Right ventricle myocardium inferior (tissue), 1 donor: ENCODE measurements around the gene MAML1. TPM values are rescaled to one million over a fixed set of nuclear protein-coding genes. Genes with fewer than 3 reads are reported as not detected.
A peak's percentile ranks its signal among the peaks of the same experiment; 100 is the strongest.

Experiments
- ATAC-seq: fragments of 200-7000 bp; cut with Tn5 transposase; one replicate; pipeline ENCODE4 v1.9.1; 2020; ENCODE audit warnings: mild to moderate bottlenecking, moderate library complexity
- DNase-seq: peaks from one replicate; pipeline ENCODE4 v3.0.0; 2021; ENCODE audit errors: missing footprints
- intact Hi-C: fragments of 100-400 bp; cut with DNase I; formaldehyde crosslinking; loops from one replicate; pipeline ENCODE4 v1.11.0; 2022
- total RNA-seq: library from RNA; stranded (reverse); fragmentation: NEBNext Ultra II Directional; extraction: Animal tissue kit (Norgen Biotek cat#: 25700); gene quantifications from one replicate; pipeline ENCODE4 v1.2.1, GENCODE V29; 2021
- donor health status: DM: no; HTN: yes; CAD: no; lungs with severe emphysema.

Gene MAML1
- total RNA-seq, 1 donor from 2014 or later, result 11.1 TPM

DNA sequence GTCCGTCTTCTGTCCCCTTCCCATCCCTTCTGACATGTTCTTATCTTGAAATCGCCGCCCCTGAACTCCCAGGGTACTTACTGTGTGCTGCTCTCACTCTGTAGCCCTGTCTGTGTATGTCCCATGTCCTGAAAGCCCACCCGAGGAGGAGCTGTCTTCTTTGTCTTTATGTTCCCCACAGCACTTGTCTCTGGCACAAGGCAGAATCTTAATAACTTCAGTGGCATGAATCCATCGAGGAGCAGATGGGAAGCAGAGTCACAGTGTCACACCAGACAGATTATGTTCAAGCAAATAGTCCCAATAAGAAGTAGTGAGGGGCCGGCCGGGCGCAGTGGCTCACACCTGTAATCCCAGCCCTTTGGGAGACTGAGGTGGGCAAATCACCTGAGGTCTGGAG is 31.4 kb downstream of the MAML1 start:
- DNase-seq, result no peak
- ATAC-seq, result no peak
- intact Hi-C loops, result loop anchor here (5.0 kb wide), 1 partner anchor 143 kb away; the partner anchor contains the start of gene TBC1D9B

DNA sequence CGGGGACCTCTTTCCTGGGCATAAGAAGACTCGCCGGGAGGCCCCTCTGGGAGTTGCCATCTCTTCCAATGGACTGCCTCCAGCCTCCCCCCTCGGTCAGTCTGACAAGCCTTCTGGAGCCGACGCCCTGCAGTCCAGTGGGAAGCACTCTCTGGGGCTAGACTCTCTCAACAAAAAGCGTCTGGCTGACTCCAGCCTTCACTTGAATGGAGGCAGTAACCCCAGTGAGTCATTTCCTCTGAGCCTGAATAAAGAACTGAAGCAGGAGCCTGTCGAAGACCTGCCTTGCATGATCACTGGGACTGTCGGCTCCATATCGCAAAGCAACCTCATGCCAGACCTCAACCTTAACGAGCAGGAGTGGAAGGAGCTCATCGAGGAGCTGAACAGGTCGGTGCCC is 32.8 kb downstream of the MAML1 start:
- intact Hi-C loops, result no loop called here
- DNase-seq (peak; percentile 81), ATAC-seq (peak; percentile 75)

DNA sequence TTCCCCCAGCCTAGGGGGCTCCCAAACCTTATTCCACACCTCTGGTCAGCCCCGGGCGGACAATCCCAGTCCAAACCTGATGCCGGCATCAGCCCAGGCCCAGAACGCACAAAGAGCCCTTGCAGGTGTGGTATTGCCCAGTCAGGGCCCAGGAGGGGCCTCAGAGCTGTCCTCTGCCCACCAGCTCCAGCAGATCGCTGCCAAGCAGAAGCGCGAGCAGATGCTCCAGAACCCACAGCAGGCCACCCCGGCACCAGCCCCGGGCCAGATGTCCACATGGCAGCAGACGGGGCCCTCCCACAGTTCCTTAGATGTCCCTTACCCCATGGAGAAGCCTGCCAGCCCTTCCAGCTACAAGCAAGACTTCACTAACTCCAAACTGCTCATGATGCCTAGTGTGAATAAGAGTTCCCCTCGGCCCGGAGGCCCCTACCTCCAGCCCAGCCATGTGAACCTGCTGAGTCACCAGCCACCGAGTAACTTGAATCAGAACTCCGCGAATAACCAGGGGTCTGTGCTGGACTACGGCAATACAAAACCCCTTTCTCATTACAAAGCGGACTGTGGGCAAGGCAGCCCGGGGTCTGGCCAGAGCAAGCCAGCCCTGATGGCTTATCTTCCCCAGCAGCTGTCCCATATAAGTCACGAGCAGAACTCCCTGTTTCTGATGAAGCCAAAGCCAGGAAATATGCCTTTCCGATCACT is 33.6 kb downstream of the MAML1 start:
- ATAC-seq (no peak), DNase-seq (no peak)
- intact Hi-C loops, result no loop called here

DNA sequence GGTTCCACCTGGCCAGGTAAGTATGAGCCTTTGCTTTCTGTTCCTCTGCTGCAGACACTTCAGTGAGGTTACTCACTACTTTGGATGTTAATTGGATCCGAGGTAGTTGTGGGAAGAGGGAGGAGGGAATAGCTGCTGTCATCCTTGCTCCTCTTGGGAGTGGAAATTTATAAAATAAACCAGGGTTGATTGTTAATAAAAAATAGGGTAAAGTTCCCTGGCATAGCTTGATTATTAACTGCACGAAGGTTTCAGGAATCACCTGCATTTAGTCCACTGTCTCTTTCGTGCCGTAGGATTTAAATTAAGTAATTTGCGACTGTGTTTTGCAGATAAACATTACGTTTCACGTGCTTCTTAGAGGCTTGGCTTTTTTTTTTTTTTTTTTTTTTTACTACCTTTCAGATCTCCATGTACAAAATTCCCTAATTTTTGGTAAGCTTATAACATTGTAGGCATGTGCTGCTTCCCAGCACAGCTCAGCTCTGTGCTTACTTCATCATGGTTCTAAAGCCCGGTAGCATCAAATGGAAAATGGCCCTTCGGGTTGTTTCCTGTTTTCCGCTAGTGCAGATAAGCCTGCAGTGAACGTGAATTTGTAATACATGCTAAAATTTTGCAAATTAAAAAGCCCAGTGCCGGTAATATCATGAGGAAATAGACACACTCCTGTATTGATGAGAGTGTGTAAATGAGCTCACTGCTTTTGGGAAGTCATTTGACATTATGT is 34.3 kb downstream of the MAML1 start:
- DNase-seq (no peak), ATAC-seq (no peak)
- intact Hi-C loops, result no loop called here

DNA sequence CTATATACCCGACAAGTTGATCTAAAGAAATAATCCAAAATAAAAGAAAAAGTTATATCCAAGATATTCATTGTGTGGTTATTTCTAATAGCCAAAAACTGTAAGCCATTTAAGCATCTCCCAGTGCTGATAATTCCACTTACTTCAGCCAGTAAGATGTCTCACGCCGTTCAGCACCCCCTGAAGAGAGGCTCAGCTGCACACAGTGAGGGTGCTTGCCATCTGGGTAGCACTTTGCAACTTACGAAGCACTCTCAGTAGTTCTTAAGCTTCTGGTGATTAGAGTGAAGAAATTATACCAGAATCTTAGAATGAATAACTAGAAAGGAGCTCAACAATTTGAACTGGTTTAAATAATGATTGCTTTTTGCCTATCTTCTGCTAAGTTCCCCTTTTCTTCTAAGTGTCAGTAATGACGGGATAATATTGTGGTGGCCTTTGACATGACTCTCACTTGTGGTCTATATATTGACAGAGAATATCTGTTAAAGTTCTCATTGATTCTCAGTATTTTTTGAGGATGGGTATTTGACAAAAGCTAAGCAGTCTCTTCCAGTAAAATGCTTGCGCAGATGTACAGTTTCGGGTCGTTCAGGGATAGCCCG is 35.0 kb downstream of the MAML1 start:
- DNase-seq (no peak), ATAC-seq (no peak)
- intact Hi-C loops, result no loop called here

DNA sequence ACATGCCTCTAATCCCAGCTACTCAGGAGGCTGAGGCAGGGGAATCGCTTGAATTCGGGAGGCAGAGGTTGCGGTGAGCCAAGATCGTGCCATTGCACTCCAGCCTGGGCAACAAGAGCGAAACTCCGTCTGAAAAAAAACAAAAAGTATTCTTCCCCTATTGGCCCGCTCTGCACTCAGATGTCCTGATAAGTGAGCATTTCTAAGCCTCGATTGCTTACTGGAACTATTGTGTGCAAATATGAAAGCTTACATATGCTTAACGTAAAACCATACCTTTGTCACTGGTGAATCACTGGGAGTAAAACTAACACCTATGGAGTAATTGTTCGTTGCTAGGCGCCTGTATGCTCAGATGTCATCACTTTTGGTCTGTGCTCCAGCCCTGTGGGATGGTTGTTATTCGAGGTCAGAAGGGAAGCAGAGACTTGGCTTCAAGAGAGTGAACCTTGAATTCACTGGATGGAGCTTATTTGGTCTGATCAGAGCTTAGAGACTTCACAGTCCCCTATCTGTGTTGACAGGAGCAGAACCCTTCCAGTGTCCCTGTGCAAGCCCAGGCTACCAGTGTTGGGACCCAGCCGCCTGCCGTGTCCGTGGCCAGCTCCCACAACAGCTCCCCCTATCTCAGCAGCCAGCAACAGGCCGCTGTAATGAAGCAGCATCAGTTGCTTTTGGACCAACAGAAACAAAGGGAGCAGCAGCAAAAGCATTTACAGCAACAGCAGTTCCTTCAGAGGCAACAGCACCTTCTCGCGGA is 35.9 kb downstream of the MAML1 start:
- DNase-seq, result no peak
- ATAC-seq, result peak; percentile 40
- intact Hi-C loops, result no loop called here

DNA sequence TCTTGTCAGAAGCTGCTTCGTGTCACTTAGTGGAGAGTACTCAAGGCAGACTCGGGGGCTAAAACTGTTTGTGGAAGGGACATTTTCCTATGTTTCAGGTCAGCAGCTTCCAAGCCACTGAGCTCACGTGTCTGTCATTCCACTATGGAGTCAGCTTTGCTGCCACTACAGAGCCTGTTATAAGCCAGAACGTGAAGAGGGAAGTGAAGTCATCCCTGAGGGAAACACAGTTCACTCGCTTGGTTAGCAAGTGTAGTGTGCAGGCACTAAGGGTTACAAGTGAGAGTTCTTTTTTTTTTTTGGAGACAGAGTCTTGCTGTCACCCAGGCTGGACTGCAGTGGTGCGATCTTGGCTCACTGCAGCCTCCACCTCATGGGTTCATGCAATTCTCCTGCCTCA is 36.6 kb downstream of the MAML1 start:
- ATAC-seq, result no peak
- DNase-seq, result no peak
- intact Hi-C loops, result no loop called here

DNA sequence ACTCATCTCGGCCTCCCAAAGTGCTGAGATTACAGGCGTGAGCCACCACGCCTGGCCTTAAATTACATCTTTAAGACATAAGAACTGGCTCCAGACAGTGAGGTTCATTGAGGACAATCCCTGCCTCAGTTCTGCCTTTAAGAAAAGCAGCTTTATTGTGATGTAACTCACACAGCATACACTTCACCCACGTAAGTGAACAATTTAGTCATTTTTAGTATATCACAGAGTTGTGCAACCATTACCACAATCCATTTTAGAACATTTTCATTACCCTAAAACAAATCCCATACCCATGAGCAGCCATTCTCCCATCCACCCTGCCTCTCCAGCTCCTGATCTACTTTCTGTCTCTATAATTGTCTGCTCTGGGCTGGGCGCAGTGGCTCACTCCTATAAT is 37.2 kb downstream of the MAML1 start:
- DNase-seq (no peak), ATAC-seq (no peak)
- intact Hi-C loops, result no loop called here

DNA sequence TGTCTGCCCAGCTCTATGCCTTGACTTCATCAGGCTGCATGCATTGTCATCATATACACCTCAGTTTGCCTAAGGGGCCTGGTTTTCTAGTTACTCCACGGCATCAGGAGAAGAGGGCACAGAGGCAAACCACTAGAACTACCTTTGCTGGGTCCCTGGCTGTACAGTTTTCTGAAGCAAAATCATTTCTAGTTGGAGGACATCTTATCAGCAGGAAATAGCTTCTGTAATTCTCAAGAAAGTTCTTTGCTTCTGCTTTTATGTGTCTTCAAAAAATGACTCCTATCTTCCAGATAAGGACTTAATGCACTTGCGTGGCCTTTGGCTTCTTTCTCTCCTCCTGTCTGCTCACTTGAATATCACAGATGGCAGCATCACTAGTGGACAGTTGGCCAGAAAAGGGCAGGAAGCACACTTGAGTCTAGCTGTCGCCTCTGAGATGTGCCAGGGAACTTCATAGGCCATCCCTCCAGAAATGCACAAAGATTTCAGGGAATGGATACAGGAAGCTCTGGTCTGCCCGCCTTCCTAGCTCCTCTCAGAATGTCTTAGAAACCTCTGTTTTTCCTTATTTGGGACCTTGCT is 38.8 kb downstream of the MAML1 start:
- ATAC-seq (no peak), DNase-seq (no peak)
- intact Hi-C loops, result no loop called here

DNA sequence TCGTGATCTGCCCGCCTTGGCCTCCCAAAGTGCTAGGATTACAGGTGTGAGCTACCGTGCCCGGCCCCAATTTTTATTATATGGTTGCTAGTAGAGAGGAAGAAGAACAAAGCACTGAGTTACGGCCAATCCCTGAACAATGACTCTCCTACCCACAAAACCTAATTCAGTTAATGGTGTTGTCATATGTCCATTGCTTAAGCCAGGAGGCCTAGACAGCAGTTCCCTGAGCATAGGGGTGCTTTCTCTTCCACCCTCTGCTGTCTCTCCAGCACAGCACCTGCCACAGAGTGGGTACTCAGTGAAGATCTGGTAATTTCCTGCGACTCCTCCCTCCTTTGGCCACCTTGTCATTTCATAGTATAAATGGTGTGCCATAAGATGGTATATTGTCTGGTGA is 39.7 kb downstream of the MAML1 start:
- intact Hi-C loops, result no loop called here
- ATAC-seq, result no peak
- DNase-seq, result no peak

DNA sequence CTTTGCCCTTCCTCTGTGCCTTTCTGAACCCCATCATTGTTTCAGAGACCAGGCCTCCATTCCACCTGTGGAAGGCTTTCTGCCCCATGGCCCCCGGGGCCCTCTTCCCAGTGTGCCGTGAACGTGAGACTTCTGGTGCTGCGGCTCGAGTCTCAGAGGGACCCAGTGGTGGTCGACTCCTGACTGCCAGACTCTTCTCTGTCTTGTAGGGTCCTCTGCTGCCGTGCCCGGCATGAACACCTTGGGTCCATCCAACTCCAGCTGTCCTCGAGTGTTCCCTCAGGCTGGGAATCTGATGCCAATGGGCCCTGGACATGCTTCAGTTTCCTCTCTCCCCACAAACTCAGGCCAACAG is 41.0 kb downstream of the MAML1 start:
- DNase-seq (no peak), ATAC-seq (no peak)
- intact Hi-C loops, result no loop called here

DNA sequence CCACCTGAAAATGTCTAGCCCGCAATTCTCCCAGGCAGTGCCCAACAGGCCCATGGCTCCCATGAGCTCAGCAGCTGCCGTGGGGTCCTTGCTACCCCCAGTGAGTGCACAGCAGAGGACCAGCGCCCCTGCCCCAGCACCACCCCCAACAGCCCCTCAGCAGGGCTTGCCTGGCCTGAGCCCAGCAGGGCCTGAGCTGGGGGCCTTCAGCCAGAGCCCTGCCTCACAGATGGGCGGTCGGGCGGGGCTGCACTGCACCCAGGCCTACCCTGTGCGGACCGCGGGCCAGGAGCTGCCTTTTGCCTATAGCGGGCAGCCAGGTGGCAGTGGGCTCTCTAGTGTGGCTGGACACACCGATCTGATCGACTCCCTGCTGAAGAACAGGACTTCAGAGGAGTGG is 41.8 kb downstream of the MAML1 start:
- ATAC-seq (no peak), DNase-seq (no peak)
- intact Hi-C loops, result no loop called here

DNA sequence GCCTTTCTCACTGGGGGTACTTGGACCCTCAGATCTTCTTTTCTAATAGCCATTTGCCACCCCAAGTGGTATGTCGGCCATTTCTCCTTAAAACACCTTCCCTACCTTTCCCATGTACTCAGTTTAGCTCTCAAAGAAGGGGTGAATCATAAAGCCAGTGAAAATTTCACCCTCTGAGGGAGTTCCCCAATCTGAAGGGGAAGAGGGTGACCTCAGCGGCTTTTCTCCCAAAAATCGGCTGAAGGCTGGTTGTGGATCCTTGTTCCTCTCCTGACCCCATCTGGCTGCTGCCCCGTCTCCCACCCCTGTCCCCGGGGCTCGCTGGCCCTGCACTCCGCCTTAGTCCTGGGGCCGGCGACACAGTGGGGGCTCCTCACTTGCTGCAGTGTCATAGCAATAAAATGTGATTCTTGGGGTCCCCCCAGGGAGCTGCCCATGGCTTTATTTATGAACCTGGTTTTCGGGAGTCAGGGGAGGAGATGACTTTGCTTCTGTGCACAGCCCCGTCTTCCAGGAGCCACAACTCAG is 43.9 kb downstream of the MAML1 start:
- DNase-seq (no peak), ATAC-seq (no peak)

DNA sequence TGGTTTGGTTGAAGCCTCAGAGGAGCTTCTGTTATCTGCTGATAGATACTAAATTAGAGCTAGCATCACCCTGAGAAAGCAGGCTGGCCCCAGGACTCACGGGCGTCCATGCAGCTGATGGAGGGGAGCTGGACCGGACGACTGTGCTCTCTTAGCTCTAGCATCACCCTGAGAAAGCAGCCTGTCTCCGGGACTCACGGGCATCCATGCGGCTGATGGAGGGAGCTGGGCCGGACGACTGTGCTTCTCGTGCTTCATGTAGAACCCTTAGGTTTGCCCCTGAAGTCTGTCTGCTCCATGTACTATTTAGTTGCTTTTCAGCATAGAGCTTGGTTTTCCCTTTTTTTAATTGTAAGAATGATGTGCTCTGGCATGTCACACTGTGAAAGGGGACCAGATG is 44.8 kb downstream of the MAML1 start:
- DNase-seq (no peak), ATAC-seq (no peak)
- intact Hi-C loops, result no loop called here

More for the DNA sequence above, 43.9 kb downstream of the MAML1 start:
- intact Hi-C loops, result no loop called here

DNA sequence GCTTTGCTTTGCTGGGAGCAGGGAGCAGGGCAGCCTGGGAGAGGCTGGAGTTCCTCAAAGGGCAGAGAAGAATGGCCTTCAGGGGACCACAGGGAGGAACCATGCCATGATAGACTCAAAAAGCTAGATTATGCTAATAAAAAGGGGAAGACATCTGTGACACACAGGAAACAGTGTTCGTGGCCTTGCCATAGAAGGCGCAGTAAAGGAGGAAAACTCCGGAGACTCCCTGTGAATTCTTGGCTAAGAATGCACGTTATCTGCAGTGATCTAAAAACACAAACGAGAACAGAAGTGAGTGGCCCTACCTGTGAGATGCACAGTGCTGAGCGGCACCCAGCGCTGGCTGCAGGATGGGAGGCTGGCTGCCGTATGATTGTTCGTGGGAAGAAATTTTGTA is 45.3 kb downstream of the MAML1 start:
- intact Hi-C loops, result no loop called here
- DNase-seq (no peak), ATAC-seq (peak; percentile 14)

DNA sequence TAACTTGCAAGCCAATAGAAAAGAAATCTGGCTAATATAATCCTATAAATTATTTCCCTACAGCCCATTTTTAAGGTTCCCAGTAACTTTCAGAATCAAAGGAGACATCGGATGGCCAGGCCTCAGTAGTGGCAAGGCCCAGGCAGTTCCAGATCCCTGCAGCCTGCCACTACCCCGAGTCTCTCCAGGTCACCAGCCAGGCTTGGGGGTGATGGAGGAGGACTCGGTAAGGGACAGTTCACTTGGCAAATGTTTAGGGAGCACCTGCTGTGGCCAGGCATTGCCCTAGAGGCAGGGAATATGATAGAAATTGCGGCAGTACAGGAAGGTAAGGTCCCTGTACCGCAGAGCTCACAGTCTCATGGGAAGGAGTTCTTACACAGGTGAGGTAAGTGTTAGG is 46.0 kb downstream of the MAML1 start:
- DNase-seq (no peak), ATAC-seq (no peak)

DNA sequence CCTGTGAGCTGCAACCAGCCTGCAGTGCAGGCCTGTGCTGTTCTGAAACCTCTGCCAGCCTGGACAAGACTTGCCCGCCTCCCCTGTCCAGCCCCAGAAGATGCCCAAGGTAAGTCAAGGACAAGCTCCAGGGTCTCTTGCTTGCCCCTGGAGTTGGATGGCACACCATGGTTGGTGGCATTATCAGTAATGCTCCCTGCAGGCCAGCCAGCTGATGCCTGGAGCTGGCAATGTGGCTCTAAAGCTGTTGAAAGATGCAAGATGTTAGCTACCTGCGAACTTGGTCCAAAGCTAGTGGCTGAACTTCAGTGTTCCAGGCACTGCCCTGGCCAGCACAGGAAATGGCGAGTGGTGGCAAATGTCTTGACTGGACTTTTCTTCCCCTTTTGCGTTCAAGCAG is 47.2 kb downstream of the MAML1 start:
- intact Hi-C loops, result no loop called here
- DNase-seq, result no peak
- no peak for ATAC-seq

More for the DNA sequence above, 46.0 kb downstream of the MAML1 start:
- intact Hi-C loops, result no loop called here

DNA sequence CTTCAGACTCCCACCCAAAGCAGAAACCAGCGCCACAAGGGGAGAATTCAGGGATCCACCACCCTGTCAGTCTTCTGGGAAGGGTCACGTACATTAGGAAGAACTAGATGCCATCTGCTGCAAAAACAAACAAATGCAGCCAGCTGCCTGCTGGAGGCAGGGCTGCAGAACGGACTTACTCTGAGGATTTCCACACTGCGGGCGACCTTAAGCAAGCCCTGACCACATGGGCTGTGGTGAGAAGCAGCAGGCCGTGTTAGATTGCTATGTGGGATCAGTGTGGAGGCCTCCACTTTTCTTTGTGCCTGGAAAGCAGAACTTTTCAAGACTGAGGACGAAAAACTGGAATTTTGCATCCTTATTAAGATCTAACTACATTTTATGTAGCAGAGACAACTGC is 47.7 kb downstream of the MAML1 start:
- intact Hi-C loops, result no loop called here
- DNase-seq, result no peak
- no peak for ATAC-seq

DNA sequence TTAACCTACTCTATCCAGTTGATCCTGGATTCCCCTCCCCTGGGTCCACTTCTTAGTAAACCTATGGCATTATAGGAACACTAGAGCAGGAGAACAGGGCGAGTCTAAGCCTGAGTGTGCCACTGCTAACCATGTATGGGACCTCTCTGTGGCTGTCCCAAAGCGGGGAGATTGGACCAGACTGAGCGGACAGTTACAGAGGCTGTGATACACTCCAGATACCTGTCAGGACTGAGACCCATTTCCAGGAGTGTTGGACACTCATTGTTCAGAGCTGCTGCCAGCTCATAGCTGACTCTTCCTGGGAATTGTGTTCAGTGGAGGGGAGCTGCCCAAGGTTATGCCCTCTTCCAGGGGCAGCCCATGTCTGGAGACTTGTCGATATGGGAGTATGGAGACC is 49.2 kb downstream of the MAML1 start:
- intact Hi-C loops, result no loop called here
- no peak for DNase-seq
- ATAC-seq, result peak; percentile 27
